ENCODE measurements around the gene ASIC1. TPM values are rescaled to one million over a fixed set of nuclear protein-coding genes. Genes with fewer than 3 reads are reported as not detected.

The ASIC1 gene
- total and polyA plus RNA-seq, 2 of the 4 experiments (the other 2 are of a cell fraction), result 1.6 to 9.9 TPM

- in situ Hi-C loops (cut with MboI; ENCODE audit: low sequenced_read_pairs) (no loop called here), dilution Hi-C loops (cut with HindIII; ENCODE audit: low sequenced_read_pairs, unreplicated experiment) (no loop called here), intact Hi-C loops (cut with micrococcal nuclease) (no loop called here)
- Histone ChIP-seq H3K9ac (ENCODE audit: low read depth, low read length) (no peak overlapping the region), H3K4me2 (ENCODE audit: low read depth, low read length) (no peak overlapping the region), H3K4me1 (ENCODE audit: control insufficient read depth, insufficient read depth, low read length) (peaks cover 2% of the 10 kb centered on the region), H2AFZ (replicated peaks; ENCODE audit: low read length, poor library complexity) (no peak overlapping the region), H4K5ac (ENCODE audit: low read depth, low read length) (no peak overlapping the region), H2BK120ac (ENCODE audit: low read depth, low read length) (no peak overlapping the region), H3K79me1 (ENCODE audit: low read depth in 1 of 2, low read length in 2 of 2) (peaks cover 0 to 22% of the 10 kb centered on the region in 2 experiments; a peak in 2 of 4 replicates), H2AK9ac (replicated peaks; ENCODE audit: low read depth, low read length, poor library complexity) (no peak overlapping the region), H2BK5ac (ENCODE audit: low read depth, low read length, poor library complexity, severe bottlenecking) (no peak overlapping the region), H2BK15ac (ENCODE audit: low read depth, low read length) (no peak overlapping the region), H3K4ac (ENCODE audit: low read depth, low read length) (no peak overlapping the region), H3K56ac (ENCODE audit: extremely low read depth, insufficient read depth, low read length) (no peak overlapping the region), H3K4me3 (ENCODE audit: insufficient read depth, low read depth, low read length) (no peak overlapping the region), H3K9me1 (ENCODE audit: insufficient read depth, low read length) (peaks cover 7% of the 10 kb centered on the region; the same call in 1 of the 2 replicates), H3K27me3 (ENCODE audit: control insufficient read depth, insufficient read depth, low read length) (no peaks in the 10 kb centered on the region), H3K27ac (ENCODE audit: insufficient read depth, low read length) (no peak overlapping the region), H3K23ac (ENCODE audit: low read depth, low read length) (peak overlapping the region; percentile 23; the same call in 1 of the 2 replicates), H3K14ac (replicated peaks; ENCODE audit: low read depth, low read length) (no peak overlapping the region), H3K18ac (ENCODE audit: low read depth, low read length) (no peak overlapping the region), H2BK20ac (ENCODE audit: low read depth, low read length) (no peak overlapping the region), H4K91ac (ENCODE audit: insufficient read depth, low read depth, low read length) (no peak overlapping the region), H4K20me1 (ENCODE audit: insufficient read depth, low read length) (no peaks in the 10 kb centered on the region), H4K8ac (ENCODE audit: low read depth in 2 of 2, low read length in 2 of 2) (peak overlapping the region in 1 of 2 experiments; percentile 63; a peak in 2 of 4 replicates), H3K36me3 (ENCODE audit: control insufficient read depth, insufficient read depth, low read length) (no peaks in the 10 kb centered on the region), H2AK5ac (ENCODE audit: low read depth, low read length) (no peak overlapping the region), H3K9me3 (ENCODE audit: control insufficient read depth, insufficient read depth, low read length) (no peaks in the 10 kb centered on the region)
- DNase-seq (no peak), ATAC-seq (ENCODE audit: low read depth) (no peak)
- no CpG with 5 or more reads among the region's 1 CpG for WGBS, 2 experiments (ENCODE audit: extremely low coverage in 2 of 2, insufficient read length in 1 of 2)
- ChIA-PET CTCF (no interaction called here), POLR2A (ENCODE audit: unreplicated experiment) (no interaction called here)
- TF ChIP-seq MAZ (IDR thresholded peaks at IDR 0.05; ENCODE audit: borderline replicate concordance, low read depth, low read length), result no peak
- no TSS peak for BruUV-seq (replicated peaks)
Measured at GRCh38 chr12:50022903-50023302, 34.5 kb upstream of the ASIC1 start.

Measured in IMR-90 (cell line).